Activated CD4-positive, alpha-beta T cell treated with anti-CD3 and anti-CD28 coated beads, Interleukin-2, amount 50 U/mL, for 48 hours (primary cell): ENCODE measurements around the gene AATK.

Source experiments
- DNase-seq, 2 experiments: peaks; one replicate each; pipeline ENCODE4 v3.0.0-alpha.2; 2020

Gene AATK

DNA sequence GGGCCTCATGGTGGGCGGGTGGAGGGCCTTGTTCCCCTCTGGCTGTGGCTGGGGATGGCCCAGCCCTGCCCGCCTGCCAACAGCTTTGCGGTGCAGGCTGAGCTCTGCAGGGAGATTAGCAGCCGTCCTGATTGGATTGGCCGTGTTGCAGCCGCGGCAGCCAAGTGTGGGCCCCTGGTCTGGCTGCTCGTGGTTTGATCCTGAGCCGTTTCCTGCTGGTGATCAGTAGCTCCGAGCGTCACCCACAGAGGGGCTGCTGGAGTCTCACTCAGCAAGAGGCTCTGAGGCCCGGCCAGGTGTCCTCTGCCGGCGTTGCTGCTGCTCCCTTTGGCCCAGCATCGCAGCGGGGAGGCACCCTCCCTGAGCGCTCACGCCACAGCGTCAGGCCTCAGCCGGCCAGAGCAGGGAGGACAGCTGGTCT, 98.6 kb downstream of the AATK start:
- no peak for DNase-seq
